ENCODE measurements around the gene KCNIP1.

Gene KCNIP1

DNA sequence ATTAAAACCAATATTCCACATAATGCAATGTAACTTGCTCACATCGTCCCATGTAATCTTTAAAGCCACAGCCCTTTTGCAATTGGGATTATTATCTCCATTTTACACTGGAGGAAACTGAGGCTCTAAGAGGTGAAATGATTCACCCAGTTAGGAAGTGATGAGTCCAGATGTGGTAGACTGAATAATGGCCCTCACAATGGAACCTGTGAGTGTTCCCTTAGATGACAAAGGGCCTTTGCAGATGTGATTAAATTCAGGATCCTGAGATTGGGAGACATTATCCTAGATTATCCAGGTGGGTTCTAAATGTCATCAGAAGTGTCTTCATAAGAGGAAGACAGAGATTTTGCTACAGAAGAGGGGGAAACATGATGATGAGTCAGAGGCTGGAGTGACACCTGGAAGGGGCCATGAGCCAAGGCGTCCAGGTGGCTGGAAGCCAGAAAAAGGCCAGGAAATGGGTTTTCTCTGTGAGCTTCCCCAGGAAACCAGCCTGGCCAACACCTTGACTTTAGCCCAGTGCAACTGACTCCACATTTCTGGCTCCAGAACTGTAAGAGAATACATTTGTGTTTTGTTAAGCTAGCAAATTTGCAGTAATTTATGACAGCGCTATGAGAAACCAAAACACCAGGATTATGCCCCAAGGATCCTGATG is 139.1 kb downstream of the KCNIP1 start:
- H3K9me3 Mint-ChIP-seq (ENCODE audit: low read depth): no peaks in the 10 kb centered on the region
- H3K4me3 Mint-ChIP-seq: no peak overlapping the region
- H3K27ac Mint-ChIP-seq: no peak overlapping the region
- no peaks in the 10 kb centered on the region for H3K36me3 Mint-ChIP-seq
- H3K4me1 Mint-ChIP-seq (ENCODE audit: low read depth): no peaks in the 10 kb centered on the region
- peaks cover 6% of the 10 kb centered on the region for H3K27me3 Mint-ChIP-seq

GRCh38 chr5:170643591-170643990 is 139.8 kb downstream of the KCNIP1 start:
- Mint-ChIP-seq H3K27ac (no peak overlapping the region), H3K27me3 (peaks cover 6% of the 10 kb centered on the region), H3K9me3 (ENCODE audit: low read depth) (no peaks in the 10 kb centered on the region), H3K36me3 (no peaks in the 10 kb centered on the region), H3K4me1 (ENCODE audit: low read depth) (no peaks in the 10 kb centered on the region), H3K4me3 (no peak overlapping the region)

- H3K27ac Mint-ChIP-seq: no peak overlapping the region
- peaks cover 6% of the 10 kb centered on the region for H3K27me3 Mint-ChIP-seq
- no peak overlapping the region for H3K4me3 Mint-ChIP-seq
- no peaks in the 10 kb centered on the region for H3K9me3 Mint-ChIP-seq (ENCODE audit: low read depth)
- no peaks in the 10 kb centered on the region for H3K36me3 Mint-ChIP-seq
- no peaks in the 10 kb centered on the region for H3K4me1 Mint-ChIP-seq (ENCODE audit: low read depth)
Measured at GRCh38 chr5:170644501-170644900, 140.7 kb downstream of the KCNIP1 start.

GRCh38 chr5:170648541-170648940 is 144.7 kb downstream of the KCNIP1 start:
- Mint-ChIP-seq H3K36me3 (no peaks in the 10 kb centered on the region), H3K27ac (no peak overlapping the region), H3K9me3 (ENCODE audit: low read depth) (no peaks in the 10 kb centered on the region), H3K27me3 (peaks cover 4% of the 10 kb centered on the region), H3K4me1 (ENCODE audit: low read depth) (no peaks in the 10 kb centered on the region), H3K4me3 (no peak overlapping the region)

GRCh38 chr5:170650850-170651249 is 147.0 kb downstream of the KCNIP1 start:
- Mint-ChIP-seq H3K4me3 (no peak overlapping the region), H3K4me1 (ENCODE audit: low read depth) (no peaks in the 10 kb centered on the region), H3K9me3 (ENCODE audit: low read depth) (no peaks in the 10 kb centered on the region), H3K27me3 (peaks cover 4% of the 10 kb centered on the region), H3K36me3 (no peaks in the 10 kb centered on the region), H3K27ac (no peak overlapping the region)

DNA sequence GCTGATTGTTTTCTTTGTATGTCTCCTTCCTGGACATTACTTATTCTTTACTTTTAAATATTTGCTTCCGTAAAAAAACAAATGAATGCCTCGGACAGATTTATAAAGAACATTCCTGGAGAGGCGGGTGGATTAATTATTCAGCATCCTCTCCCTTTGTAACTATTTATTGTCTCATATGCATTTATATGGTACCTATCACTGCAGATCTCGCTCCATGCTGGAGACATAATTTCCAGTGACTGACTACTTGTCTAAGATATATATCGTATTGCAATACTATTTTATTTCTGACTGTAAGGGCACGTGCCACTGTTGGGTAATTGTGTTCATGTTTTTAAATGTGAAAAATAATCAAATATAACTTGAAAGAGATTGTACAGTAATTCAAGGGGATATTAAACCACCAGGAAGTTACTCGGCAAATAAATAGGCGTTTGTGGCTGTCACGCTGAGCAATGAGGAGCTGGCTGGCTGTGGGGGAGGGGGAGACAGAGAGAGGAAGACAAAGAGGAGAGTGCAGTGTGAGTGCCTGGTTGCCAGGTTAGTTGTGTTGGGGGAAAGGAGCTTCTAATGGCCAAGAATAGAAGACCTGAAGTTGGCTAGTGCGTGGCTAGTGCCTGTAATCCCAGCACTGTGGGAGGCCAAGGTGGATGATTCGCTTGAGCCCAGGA is 147.9 kb downstream of the KCNIP1 start:
- H3K36me3 Mint-ChIP-seq: no peaks in the 10 kb centered on the region
- no peak overlapping the region for H3K4me3 Mint-ChIP-seq
- H3K27ac Mint-ChIP-seq: no peak overlapping the region
- H3K27me3 Mint-ChIP-seq: peaks cover 4% of the 10 kb centered on the region
- H3K4me1 Mint-ChIP-seq (ENCODE audit: low read depth): no peaks in the 10 kb centered on the region
- no peaks in the 10 kb centered on the region for H3K9me3 Mint-ChIP-seq (ENCODE audit: low read depth)

DNA sequence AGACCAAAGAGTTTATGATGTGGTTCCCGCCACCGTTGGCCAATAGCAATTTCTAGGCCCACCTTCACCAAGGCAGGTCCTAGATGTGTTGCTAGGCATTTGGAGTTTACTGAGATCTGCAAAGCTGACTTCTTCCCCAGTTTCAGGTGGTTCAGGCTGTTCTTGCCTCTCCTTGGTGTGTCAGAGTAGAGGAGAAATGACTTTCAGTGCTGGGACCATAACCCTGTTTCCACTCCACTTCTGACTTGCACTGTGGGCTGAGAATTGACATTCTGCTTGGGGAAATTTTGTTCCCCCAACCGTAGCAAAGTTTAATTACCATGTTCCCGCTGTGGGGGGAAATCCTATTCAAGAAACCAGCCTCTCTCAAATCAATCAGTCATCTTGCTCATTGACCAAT is 151.7 kb downstream of the KCNIP1 start:
- Mint-ChIP-seq H3K4me3 (no peak overlapping the region), H3K27me3 (peaks cover 2% of the 10 kb centered on the region), H3K36me3 (no peaks in the 10 kb centered on the region), H3K9me3 (ENCODE audit: low read depth) (no peaks in the 10 kb centered on the region), H3K4me1 (ENCODE audit: low read depth) (no peaks in the 10 kb centered on the region), H3K27ac (no peak overlapping the region)

DNA sequence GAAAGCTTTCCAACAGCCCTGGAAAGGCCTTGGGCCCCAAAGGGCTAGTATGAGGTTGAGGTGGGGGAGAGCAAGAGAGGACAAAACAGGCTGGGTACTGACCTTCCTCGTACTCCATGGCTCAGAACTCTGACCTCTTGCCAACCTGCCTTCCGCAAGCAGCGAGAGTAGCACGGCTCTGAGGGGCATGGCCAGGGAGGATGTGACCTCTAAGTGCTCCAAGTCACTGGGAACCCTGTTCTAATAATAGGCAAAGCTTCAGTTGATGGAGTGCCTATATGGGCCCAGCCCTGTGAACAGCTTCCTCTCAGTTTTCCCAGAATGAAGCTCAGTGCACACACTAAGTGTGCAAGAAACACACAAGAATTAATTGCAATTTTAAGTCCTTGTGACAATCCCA is 152.1 kb downstream of the KCNIP1 start:
- Mint-ChIP-seq H3K27me3 (peaks cover 2% of the 10 kb centered on the region), H3K27ac (no peak overlapping the region), H3K9me3 (ENCODE audit: low read depth) (no peaks in the 10 kb centered on the region), H3K4me3 (no peak overlapping the region), H3K4me1 (ENCODE audit: low read depth) (no peaks in the 10 kb centered on the region), H3K36me3 (no peaks in the 10 kb centered on the region)

DNA sequence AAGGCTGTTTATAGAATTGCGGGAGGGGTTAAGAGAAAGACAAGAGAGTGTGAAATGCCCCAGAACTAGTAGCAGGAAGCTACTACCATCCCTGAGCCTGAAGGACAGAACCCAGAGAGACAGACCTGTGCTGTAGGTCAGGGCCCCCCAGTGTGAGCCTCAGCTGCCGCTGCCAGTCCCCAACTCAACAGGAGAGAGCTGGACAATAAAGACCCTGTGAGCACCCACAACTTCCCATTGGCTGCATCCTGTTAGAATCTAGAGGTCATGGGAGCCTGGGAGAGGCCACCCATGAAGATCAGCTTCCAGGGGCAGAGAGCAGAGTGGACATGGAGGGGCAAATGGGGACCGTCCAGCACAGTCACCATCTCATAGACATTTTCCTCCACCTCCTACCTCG is 152.5 kb downstream of the KCNIP1 start:
- no peaks in the 10 kb centered on the region for H3K36me3 Mint-ChIP-seq
- no peak overlapping the region for H3K27ac Mint-ChIP-seq
- H3K4me1 Mint-ChIP-seq (ENCODE audit: low read depth): no peaks in the 10 kb centered on the region
- H3K9me3 Mint-ChIP-seq (ENCODE audit: low read depth): no peaks in the 10 kb centered on the region
- H3K27me3 Mint-ChIP-seq: peaks cover 2% of the 10 kb centered on the region
- no peak overlapping the region for H3K4me3 Mint-ChIP-seq

DNA sequence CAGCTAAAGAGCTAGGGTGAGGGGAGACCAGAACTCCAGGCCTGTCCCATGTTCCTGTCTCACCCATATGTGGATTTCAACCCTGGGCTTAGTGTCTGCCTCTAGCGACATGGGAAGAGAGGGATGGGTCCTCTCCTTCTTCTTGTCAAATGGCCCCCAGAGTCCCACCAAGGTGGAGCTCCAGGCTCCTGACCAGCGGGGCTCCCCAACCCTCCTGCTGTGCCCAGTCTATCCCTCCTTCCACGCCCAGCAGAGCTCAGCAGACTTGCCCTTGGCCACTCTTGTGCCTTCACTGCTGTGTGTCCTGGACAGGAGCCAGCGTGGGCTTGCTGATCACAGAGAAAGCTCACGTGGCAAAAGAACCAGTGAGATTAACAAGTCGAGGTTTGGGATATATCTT is 156.7 kb downstream of the KCNIP1 start:
- Mint-ChIP-seq H3K9me3 (ENCODE audit: low read depth) (no peaks in the 10 kb centered on the region), H3K36me3 (no peaks in the 10 kb centered on the region), H3K27ac (no peak overlapping the region), H3K4me1 (ENCODE audit: low read depth) (no peaks in the 10 kb centered on the region), H3K4me3 (no peak overlapping the region), H3K27me3 (peaks cover 9% of the 10 kb centered on the region)

DNA sequence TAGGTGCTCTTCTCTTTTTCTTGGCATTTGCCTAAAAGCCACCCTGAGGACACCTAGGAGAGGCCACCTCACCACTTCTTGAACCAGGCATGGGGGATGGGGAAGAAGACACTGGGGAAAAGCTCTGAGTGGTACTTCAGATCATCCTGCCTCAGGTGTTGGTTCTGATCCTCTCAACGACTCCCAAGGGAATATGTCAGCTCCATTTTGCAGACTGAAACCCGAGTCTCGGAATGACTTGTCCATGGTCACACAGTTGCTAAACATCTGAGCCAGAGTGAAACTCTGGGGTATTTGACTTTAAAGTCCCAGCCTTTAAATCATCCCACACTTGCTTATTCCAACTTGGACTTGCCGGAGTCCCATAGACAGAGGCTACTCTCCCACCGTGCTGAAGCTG is 159.1 kb downstream of the KCNIP1 start:
- Mint-ChIP-seq H3K27me3 (peaks cover 9% of the 10 kb centered on the region), H3K9me3 (ENCODE audit: low read depth) (no peaks in the 10 kb centered on the region), H3K4me3 (no peak overlapping the region), H3K27ac (no peak overlapping the region), H3K36me3 (no peaks in the 10 kb centered on the region), H3K4me1 (ENCODE audit: low read depth) (no peaks in the 10 kb centered on the region)

- H3K27me3 Mint-ChIP-seq: peaks cover 31% of the 10 kb centered on the region
- H3K4me1 Mint-ChIP-seq (ENCODE audit: low read depth): peaks cover 5% of the 10 kb centered on the region
- H3K9me3 Mint-ChIP-seq (ENCODE audit: low read depth): no peaks in the 10 kb centered on the region
- no peak overlapping the region for H3K27ac Mint-ChIP-seq
- no peaks in the 10 kb centered on the region for H3K36me3 Mint-ChIP-seq
- H3K4me3 Mint-ChIP-seq: no peak overlapping the region
Measured at GRCh38 chr5:170678811-170679210, 175.0 kb downstream of the KCNIP1 start.

GRCh38 chr5:170681013-170681433 is 177.2 kb downstream of the KCNIP1 start:
- H3K36me3 Mint-ChIP-seq: no peaks in the 10 kb centered on the region
- H3K27ac Mint-ChIP-seq: no peak overlapping the region
- no peak overlapping the region for H3K4me3 Mint-ChIP-seq
- H3K9me3 Mint-ChIP-seq (ENCODE audit: low read depth): no peaks in the 10 kb centered on the region
- H3K27me3 Mint-ChIP-seq: peaks cover 40% of the 10 kb centered on the region
- peaks cover 5% of the 10 kb centered on the region for H3K4me1 Mint-ChIP-seq (ENCODE audit: low read depth)

DNA sequence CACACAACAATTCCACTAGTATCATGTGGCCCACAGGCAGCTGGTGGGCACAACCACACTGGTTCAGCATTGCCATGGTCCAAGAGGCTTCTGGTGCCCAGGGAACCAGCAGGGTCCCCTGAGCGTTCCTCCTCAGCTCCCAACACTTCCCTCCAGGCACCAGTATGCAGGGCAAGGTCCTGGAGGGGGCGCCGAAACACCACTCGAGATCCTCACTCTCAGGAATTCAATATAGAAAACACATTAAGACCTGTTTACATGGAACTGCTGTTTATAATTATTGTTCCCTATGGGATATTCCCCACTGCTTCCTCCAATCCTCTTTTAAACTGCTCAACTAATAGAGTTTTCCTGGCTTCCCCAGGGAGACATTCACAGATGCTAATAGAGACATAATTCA is 187.8 kb downstream of the KCNIP1 start:
- Mint-ChIP-seq H3K4me1 (ENCODE audit: low read depth) (no peaks in the 10 kb centered on the region), H3K9me3 (ENCODE audit: low read depth) (no peaks in the 10 kb centered on the region), H3K27ac (no peak overlapping the region), H3K4me3 (no peak overlapping the region), H3K27me3 (peaks cover 30% of the 10 kb centered on the region), H3K36me3 (no peaks in the 10 kb centered on the region)

GRCh38 chr5:170693701-170694100 is 189.9 kb downstream of the KCNIP1 start:
- Mint-ChIP-seq H3K4me1 (ENCODE audit: low read depth) (no peaks in the 10 kb centered on the region), H3K9me3 (ENCODE audit: low read depth) (no peaks in the 10 kb centered on the region), H3K4me3 (no peak overlapping the region), H3K27me3 (peaks cover 27% of the 10 kb centered on the region), H3K36me3 (no peaks in the 10 kb centered on the region), H3K27ac (no peak overlapping the region)

GRCh38 chr5:170694911-170695310 is 191.1 kb downstream of the KCNIP1 start:
- H3K36me3 Mint-ChIP-seq: no peaks in the 10 kb centered on the region
- no peak overlapping the region for H3K27ac Mint-ChIP-seq
- no peak overlapping the region for H3K4me3 Mint-ChIP-seq
- no peaks in the 10 kb centered on the region for H3K4me1 Mint-ChIP-seq (ENCODE audit: low read depth)
- no peaks in the 10 kb centered on the region for H3K9me3 Mint-ChIP-seq (ENCODE audit: low read depth)
- H3K27me3 Mint-ChIP-seq: peaks cover 24% of the 10 kb centered on the region
